GM21786 (cell line): ENCODE measurements around the gene GLIS1.

Source experiments
- ATAC-seq: cut with Tn5 transposase; IDR thresholded peaks from one replicate; pipeline ENCODE4 v1.9.1; 2021; ENCODE audit not compliant: unreplicated experiment

The GLIS1 gene

GRCh38 chr1:53583868-53584776, 154.8 kb downstream of the GLIS1 start:
- ATAC-seq: no peak

- no peak for ATAC-seq
These were observed 155.7 kb downstream of the GLIS1 start for GRCh38 chr1:53583021-53583867.

GRCh38 chr1:53582211-53583020, 156.5 kb downstream of the GLIS1 start:
- no peak for ATAC-seq

- ATAC-seq: no peak
These were observed 157.5 kb downstream of the GLIS1 start for GRCh38 chr1:53581476-53581875.

- ATAC-seq: no peak
These were observed 158.1 kb downstream of the GLIS1 start for GRCh38 chr1:53580739-53581475.

GRCh38 chr1:53580009-53580400, 159.0 kb downstream of the GLIS1 start:
- ATAC-seq: no peak

GRCh38 chr1:53579221-53580008, 159.5 kb downstream of the GLIS1 start:
- no peak for ATAC-seq

- no peak for ATAC-seq
These were observed 160.6 kb downstream of the GLIS1 start for GRCh38 chr1:53578358-53578757.

- ATAC-seq: no peak
These were observed 161.2 kb downstream of the GLIS1 start for GRCh38 chr1:53577761-53578100.

GRCh38 chr1:53576866-53577760, 161.9 kb downstream of the GLIS1 start:
- no peak for ATAC-seq

GRCh38 chr1:53576381-53576801, 162.6 kb downstream of the GLIS1 start:
- no peak for ATAC-seq

GRCh38 chr1:53575955-53576320, 163.0 kb downstream of the GLIS1 start:
- ATAC-seq: no peak

GRCh38 chr1:53575141-53575954, 163.6 kb downstream of the GLIS1 start:
- ATAC-seq: no peak

GRCh38 chr1:53574621-53575020, 164.3 kb downstream of the GLIS1 start:
- no peak for ATAC-seq

GRCh38 chr1:53573931-53574330, 165.0 kb downstream of the GLIS1 start:
- no peak for ATAC-seq

GRCh38 chr1:53573522-53573921, 165.4 kb downstream of the GLIS1 start:
- ATAC-seq: no peak

- no peak for ATAC-seq
These were observed 166.2 kb downstream of the GLIS1 start for GRCh38 chr1:53572815-53573173.
